GM18508 (cell line): ENCODE data around the gene RNF220.
"Not testable (repeated sequence)": the region's sequence is repeated elsewhere in the genome, so short reads cannot be mapped to it uniquely, and the experiment has no call there.

Experiments used
- ATAC-seq: cut with Tn5 transposase; IDR thresholded peaks from one replicate; pipeline ENCODE4 v1.9.1; 2021; ENCODE audit warnings: moderate number of reproducible peaks; ENCODE audit not compliant: insufficient read depth, unreplicated experiment

Gene RNF220

GRCh38 chr1:44664730-44665370, 259.8 kb downstream of the RNF220 start:
- no peak for ATAC-seq

GRCh38 chr1:44666719-44667118, 261.7 kb downstream of the RNF220 start:
- not testable (repeated sequence) for ATAC-seq

GRCh38 chr1:44670751-44671640, 265.9 kb downstream of the RNF220 start:
- ATAC-seq: no peak

GRCh38 chr1:44672254-44672955, 267.4 kb downstream of the RNF220 start:
- no peak for ATAC-seq

- no peak for ATAC-seq
These were observed 268.1 kb downstream of the RNF220 start for GRCh38 chr1:44672961-44673674.

- no peak for ATAC-seq
These were observed 268.6 kb downstream of the RNF220 start for GRCh38 chr1:44673675-44674112.

GRCh38 chr1:44674113-44675000, 269.3 kb downstream of the RNF220 start, which contains the start of the genes ARMH1 and TMEM53:
ARMH1 (plus strand) TSS chr1:44674714; CDS start chr1:44689698, 14,984 bp downstream.
TMEM53 (minus strand) TSS chr1:44674481; CDS start chr1:44674391, 90 bp downstream.
- ATAC-seq: peak; percentile 82

GRCh38 chr1:44675186-44675585, 270.1 kb downstream of the RNF220 start:
- no peak for ATAC-seq

GRCh38 chr1:44676484-44677200, 271.6 kb downstream of the RNF220 start:
- no peak for ATAC-seq

GRCh38 chr1:44677201-44677766, 272.2 kb downstream of the RNF220 start:
- ATAC-seq: no peak

GRCh38 chr1:44678120-44678519, 273.1 kb downstream of the RNF220 start:
- no peak for ATAC-seq

- no peak for ATAC-seq
These were observed 273.6 kb downstream of the RNF220 start for GRCh38 chr1:44678626-44679025.

- ATAC-seq: no peak
These were observed 274.4 kb downstream of the RNF220 start for GRCh38 chr1:44679468-44679867.

- no peak for ATAC-seq
These were observed 277.1 kb downstream of the RNF220 start for GRCh38 chr1:44681905-44682882.

- no peak for ATAC-seq
These were observed 277.8 kb downstream of the RNF220 start for GRCh38 chr1:44682883-44683265.

GRCh38 chr1:44684525-44684924, 279.5 kb downstream of the RNF220 start:
- peak; percentile 39 for ATAC-seq

GRCh38 chr1:44685218-44685617, 280.2 kb downstream of the RNF220 start:
- ATAC-seq: no peak
